Activated CD4-positive, alpha-beta T cell treated with anti-CD3 and anti-CD28 coated beads for 1 hour (primary cell): Measurements from ENCODE around the gene APC2.

ENCODE experiments used
- DNase-seq: peaks from one replicate; pipeline ENCODE4 v3.0.0-alpha.2; 2020

The APC2 gene, protein sequence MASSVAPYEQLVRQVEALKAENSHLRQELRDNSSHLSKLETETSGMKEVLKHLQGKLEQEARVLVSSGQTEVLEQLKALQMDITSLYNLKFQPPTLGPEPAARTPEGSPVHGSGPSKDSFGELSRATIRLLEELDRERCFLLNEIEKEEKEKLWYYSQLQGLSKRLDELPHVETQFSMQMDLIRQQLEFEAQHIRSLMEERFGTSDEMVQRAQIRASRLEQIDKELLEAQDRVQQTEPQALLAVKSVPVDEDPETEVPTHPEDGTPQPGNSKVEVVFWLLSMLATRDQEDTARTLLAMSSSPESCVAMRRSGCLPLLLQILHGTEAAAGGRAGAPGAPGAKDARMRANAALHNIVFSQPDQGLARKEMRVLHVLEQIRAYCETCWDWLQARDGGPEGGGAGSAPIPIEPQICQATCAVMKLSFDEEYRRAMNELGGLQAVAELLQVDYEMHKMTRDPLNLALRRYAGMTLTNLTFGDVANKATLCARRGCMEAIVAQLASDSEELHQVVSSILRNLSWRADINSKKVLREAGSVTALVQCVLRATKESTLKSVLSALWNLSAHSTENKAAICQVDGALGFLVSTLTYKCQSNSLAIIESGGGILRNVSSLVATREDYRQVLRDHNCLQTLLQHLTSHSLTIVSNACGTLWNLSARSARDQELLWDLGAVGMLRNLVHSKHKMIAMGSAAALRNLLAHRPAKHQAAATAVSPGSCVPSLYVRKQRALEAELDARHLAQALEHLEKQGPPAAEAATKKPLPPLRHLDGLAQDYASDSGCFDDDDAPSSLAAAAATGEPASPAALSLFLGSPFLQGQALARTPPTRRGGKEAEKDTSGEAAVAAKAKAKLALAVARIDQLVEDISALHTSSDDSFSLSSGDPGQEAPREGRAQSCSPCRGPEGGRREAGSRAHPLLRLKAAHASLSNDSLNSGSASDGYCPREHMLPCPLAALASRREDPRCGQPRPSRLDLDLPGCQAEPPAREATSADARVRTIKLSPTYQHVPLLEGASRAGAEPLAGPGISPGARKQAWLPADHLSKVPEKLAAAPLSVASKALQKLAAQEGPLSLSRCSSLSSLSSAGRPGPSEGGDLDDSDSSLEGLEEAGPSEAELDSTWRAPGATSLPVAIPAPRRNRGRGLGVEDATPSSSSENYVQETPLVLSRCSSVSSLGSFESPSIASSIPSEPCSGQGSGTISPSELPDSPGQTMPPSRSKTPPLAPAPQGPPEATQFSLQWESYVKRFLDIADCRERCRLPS (N-terminal part only)

DNA sequence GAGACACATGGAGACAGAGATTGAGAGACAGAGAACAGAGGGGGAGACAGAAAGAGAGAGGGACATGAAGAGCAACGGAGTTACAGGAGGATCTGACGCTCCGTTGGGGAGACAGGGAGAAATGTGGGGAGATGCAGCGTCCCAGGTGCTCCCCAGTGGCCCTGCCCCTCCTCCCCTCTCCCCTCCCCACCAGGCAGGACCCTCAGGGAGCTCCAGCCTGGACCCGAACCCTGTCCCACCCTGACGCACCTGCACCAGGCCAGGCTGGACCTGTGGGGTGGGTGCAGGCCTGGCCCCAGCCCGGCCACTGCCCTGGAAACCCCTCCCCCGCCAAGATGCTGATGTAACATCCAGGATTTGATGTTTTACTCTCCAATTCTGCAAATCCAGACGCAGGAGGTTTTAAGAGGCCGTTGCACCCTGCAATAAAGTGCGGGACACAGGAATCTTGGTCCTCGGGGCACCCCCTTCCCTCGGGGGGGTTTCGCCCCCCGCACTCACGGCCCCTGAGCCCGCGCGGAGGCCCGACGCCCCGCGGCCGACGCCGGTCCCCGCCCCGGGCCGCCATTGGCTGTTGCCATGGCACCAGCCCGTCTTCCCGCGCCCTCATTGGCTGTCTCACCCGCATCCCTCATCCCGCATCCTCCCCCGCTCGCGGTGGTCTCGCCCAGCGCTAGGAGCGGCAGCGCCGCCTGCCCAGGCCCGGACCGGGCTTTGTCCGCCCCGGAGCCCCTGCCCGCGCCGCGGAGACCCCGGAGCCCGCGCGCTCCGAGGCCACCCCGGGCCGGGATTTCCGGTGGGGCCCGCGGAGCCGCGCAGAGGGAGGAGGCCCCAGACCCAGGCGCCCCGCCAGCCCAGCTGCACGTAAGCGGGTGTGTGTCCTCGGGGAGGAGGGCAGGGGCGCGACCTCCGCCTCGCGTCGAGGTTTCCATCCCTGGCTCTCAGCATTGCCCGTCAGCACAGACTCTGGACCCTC lies at the start of gene APC2:
APC2 (plus strand) TSS at position 655 of the 976 bp plus-strand sequence. CDS start 2,881 bp downstream, outside the sequence.
- DNase-seq: no peak

DNA sequence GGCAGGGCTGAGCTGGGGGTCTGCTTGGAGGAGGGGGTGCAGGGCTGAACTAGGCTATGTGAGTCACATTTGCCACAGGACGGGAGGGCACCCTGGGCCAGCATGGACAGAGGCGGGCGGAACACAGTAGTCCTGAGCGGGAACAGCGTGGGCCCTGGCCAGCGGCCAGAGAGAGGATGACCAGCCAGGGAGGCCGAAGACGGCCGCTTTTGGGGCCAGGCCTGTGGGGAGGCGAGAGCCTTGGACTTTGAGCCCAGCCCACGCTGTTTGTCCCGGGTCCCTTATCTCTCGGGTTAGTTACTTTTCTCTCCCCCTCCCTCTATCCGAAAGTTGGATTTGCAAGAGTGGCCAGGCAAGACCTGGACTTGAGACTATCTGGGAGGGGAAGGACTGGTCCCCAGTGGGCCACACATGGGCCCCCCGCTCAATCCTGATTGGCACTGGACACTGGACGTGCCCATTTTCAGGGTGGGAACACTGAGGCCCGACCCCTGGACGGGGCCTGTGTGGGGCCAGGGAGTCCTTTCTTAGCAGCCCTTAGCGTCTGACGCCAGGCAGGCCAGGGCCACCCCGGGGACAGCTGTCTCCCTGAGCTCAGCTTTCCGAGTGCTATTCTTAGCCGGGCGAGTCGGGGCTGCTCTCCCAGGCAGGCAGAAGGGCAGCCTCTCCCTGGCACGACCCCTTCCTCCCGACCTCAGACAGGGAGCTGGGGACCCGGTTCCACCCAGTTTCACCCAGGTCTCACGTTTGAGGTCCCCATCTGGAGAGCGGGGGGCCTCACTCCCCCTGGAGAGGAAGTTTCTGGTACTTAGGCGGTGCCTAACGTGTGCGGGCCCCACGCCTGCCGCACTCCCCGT lies 49.4 kb upstream of the APC2 start:
- no peak for DNase-seq

DNA sequence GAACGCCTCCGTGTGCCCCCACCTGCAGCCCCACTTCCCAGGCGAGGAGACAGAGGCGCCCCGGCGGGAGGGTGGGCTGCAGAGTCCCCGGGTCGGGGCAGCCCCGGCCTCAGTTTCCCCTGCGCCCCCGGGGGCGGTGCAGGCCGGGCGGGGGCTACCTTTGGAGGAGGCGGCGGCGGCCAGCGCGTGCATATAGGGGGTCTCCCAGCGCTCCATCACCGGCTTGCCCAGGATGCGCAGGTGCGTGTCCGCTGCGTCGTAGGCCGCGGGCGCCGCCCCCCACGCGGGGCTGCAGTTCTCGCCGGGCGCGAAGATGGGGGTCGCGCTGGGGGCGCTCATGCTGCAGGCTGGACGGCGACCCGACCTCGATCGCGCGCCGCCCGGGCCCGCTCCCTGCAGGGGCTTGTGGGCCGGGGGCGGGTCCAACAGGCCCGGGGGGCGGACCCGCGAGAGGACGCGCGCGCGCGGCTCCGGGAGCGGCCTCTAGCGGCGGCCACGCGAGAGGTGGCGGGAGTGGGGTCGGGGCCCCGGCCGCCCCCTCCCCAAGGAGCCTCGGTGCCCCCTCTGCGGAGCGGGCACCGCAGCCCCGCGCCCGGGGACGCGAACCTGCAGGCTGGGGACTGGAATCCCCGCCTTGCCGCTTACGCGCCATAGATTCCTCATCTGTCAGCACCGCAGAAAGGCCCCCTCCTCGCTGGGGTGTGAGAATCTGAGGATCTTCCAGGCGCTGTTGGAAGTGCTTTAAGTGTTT lies 48.6 kb upstream of the APC2 start, which contains the start of gene GAMT:
GAMT (minus strand) TSS at position 405 of the 751 bp plus-strand sequence; CDS start at position 339, 66 bp downstream.
- peak; percentile 43 for DNase-seq

DNA sequence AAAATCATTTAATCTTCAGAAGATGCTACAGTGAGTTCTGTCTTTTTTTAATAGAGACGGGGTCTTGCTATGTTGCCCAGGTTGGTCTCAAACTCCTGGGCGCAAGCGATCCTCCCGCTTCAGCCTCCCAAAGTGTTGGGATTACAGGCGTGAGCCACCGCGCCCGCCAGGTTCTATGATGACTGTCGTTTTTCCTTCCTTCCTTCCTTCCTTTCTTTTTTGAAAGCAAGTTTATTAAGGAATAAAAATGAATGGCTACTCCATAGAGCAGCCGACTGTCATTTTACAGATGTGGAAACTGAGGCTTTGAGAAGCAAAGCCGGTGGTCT lies 48.1 kb upstream of the APC2 start:
- no peak for DNase-seq

DNA sequence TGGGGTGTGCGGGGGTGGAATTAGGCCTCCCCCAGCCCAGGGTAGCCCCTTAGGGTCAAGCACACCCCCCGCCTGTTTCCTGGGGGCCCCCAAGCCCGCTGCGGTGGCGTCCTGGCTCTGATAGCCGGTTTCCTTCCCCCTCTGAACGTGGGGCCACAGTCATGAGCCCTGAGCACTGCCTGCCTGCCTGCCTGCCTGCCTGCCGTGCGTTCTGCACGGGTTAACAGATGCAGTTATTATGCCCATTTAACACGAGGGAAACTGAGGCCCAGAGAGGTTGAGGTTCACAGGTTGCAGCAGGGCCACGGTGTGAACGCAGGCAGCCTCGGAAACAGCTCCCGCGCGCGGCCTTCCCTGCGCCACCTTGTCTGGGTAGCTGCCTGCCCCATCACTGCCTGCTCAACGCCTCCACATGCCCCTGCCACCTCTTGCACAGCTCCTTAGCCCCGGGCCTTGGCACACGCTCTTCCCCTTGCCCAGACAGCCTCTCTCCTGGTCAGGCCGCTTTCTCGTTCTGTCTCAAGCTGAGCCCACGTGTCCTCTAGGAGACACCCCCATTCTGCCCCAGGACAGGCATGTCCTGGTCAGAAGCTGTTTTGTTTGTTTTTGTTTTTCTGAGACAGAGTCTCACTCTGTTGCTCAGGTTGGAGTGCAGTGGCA lies 47.4 kb upstream of the APC2 start:
- no peak for DNase-seq

DNA sequence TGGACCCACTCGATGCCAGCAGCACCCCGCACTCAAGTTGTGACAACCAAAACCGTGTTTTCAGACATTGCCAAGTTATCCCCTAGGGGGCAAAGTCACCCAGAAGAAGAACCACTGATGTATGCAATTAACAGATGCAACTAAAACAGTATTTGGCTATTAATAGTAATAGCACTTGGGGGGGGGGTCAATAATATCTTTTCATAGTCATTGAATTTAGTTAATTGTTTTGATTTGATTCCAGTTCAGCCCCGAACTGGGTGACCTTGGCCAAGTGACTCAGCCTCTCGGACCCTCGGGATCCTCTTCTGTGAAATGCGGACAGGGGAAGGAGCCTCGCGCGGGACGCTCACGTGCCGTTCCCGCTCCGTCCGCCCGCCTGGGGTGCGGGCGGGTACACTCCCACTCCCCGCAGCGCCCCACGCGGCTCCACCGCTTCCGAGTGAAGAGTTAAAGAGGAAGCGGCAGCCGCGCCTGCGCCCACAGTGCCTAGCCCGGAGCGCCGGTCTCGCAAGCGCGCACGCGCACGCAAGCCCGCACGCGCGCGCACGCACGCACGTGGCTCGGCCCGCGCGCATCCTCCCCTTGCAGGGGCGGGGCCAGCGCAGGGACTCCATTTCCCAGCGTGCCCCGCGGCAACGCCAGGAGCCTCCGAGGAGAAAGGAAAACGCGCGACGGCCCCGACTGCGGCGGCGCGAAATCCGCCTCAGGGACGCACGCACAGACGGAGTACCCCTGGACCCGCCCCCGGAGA lies 43.0 kb upstream of the APC2 start:
- DNase-seq: peak; percentile 100

DNA sequence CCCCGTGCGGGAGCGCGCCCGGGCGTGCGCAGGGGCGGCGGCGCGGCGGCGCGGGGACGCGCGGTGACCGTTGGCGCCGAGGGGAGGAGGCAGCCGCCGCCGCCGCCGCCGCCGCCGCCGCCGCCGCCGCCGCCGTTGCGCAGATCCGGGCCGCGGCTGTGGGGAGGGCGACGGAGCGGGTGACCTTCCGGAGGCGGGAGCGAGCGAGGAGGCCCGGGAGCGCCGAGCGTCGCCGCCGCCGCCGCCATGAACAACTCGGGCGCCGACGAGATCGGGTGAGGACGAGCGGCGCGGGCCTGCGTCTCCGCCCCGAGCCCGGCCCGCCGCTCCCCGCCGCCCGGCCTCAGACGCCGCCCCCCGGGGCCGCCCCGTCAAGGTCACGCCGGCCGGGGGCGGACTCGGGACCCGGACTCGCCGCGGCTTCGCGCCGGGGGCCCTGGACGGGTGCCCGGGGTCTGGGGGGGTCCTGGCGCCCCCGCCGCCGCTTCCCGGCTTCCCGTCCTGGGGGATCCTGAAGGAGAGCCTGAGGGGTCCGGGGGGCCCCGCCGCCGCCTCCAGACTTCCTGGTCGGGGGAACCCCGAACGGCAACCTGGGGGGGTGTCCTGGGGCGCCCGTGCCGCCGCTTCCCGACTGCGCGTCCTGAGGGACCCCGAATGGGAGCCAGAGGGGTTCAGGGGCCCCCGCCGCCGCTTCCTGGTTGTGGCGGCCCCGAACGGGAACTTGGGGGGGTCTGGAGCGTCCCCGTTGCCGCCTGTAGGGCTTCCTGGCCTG lies 42.2 kb upstream of the APC2 start, which contains the start of gene DAZAP1:
DAZAP1 (plus strand) TSS at position 59 of the 772 bp plus-strand sequence; CDS start at position 247, 188 bp downstream.
- peak; percentile 31 for DNase-seq

DNA sequence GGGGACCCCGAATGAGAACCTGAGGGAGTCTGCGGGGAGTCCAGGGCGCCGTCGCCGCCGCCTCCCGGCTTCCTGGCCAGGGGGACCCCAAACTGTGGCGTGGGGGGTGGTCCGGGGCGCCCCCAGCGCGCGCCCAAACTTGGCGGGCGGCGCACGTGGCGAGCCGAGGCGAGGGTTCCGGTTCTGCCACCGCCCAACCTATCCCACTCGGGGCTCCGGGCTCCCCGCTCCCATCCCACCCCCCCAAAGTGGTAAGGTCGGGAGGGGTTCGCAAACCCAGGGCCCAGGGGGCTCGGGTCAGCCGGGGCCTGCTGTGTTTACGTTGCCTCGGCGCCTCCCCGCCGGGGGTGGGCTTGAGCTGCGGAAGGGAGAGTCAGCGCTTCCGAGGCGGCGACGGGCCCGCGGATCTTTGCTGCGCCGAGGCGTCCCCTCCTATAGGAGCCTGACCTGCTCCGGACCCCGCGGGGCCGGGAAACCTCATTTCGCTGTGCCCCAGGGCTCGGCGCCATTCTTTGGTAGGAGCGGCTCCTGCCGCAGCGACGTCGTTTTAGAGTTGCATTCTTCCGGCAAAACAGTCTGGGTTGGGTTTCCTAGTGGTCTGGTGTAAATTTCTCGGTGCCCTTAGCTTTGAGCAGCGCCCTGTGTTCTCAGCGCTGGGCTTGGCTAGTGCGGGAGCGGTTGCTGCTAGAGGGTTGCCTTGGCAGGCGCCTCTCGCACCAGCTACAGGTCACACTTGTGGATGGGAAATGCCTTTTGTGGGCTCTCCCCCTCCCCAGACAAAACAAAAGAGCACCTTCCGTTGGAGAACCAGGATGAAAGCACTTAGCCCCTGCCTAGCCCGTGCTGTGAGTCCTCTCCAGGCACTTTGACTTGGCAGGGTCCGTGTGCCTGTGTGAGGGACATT lies 41.4 kb upstream of the APC2 start:
- peak; percentile 36 for DNase-seq

DNA sequence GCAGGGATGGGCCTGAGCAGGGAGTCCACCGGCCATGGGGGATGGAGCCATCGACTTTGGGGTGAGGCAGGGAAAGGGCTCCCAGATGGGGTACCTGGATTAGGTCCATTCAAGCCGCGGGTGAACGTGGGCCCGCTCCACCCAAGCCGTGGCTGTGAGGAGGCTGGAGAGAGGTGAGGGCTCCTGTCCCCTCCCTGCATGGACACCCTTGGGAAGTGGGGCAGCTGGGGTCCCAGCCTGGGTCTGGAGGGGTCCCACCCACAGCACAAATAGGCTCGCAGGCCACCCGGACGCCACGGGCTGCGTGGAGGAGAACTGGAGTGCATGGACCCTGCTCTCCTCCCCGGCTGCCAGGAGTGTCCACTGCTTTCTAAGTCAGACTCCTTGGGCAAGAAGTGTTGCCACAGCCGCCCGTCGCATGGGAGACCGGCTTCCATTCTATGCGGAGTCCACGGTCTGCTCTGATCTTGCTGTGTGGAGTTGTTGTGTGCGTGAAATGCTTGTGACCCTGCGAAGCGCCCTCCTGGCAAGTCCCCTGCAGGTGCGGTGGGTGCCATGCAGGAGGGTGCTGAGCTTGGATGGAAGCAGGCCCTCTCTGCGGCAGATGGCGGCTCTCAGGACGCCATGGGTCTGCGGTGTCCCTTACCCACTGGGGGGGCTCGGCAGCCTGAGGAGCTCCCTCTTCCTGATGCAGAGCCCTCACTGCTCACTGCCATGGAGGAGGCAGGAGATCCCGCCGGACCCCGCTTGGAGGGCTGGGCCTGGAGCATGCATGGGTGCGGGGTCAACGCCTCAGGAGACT lies 40.5 kb upstream of the APC2 start:
- no peak for DNase-seq

DNA sequence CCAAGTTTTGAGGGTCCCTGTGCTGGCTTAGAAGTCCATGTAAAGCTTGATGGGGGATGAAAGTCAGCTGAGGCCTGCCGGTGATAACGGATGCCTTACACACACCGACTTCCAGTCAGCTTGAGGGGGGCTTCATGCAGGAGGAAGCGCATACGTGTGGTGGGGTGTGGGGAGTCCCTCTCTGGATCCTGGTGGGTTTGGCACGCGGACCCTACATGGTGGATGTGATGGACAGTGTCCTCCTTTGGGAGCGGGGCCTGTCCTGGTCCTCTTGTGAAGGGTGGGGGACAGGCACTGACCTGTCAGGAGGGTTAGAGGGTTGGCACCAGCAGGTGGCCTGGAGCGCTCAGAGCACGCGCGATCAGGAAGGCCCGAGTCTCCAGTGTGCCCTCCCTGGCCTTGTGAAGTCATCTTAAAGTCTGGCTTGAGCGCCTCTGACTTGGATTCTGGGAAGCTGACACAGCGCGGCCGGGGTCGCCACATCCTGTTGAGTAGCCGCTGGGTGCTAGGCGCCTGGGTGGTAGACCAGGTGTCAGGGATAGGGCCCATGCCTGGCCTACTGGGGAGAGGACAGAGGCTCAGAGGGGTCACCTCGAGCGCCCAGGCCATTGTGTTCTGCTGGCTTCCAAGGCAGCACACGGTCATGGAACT lies 39.7 kb upstream of the APC2 start:
- DNase-seq: no peak

DNA sequence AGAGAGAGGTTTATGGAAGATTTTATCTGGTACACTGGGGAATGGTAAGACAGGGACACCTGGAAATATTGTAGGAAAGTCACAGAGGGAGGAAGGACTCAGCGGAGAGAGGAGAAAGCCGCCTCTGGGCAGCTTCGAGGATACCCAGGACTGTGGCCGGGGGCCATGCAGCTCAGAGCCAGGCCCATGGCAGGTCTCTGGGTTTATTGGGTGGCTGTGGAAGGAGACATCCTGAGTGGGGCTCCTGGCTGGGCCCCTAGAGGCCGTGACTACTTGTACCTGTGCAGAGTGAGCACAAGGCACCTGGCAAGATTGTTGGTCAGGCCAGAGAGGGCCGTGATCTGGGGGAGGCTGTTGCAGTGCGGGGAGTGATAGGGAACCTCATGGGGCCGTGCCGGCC lies 39.1 kb upstream of the APC2 start:
- no peak for DNase-seq

DNA sequence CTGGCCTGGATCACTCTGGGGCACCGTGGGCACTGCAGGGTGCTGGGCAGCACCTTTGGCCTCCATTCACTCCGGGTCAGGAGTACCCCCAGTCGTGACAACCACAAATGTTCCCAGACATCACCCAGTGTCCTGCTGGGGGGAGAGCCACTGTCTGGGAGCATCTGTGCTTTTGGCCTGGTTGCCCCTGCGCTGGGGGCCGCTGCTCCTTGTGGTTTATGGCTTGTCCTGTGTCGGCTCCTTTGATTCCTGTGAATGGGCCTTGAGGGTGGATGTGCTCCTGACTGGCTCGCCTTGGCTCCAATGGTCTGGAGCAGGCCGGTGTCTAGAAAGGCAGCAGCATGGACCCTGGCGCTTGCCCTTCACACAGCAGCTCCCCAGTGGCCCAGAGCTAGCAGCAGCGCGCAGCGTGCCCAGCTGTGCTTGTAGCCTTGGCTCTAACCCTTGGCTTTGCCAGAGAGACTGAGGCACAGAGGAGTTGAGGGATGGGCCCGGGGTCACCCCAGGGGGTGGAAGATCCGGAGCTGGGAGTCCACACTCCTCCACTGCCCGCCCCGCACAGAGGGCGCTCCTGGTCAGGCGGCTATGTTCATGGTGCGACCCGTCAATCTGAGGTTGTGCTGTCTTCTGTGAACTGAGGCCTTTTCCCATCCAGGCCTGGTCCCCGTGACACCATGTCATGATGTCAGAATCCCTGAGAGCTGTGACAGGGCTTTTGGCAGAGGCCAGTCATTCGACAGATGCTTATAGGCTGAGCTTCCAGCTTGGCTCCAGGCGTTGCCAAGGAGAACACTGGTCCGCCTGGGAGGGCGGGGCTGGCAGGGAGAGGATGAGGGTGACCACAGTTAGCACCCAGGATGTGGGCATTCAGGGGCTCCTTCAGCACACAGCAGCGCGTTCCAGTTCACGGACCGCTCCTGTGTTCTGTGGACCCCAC lies 38.4 kb upstream of the APC2 start:
- DNase-seq: no peak

DNA sequence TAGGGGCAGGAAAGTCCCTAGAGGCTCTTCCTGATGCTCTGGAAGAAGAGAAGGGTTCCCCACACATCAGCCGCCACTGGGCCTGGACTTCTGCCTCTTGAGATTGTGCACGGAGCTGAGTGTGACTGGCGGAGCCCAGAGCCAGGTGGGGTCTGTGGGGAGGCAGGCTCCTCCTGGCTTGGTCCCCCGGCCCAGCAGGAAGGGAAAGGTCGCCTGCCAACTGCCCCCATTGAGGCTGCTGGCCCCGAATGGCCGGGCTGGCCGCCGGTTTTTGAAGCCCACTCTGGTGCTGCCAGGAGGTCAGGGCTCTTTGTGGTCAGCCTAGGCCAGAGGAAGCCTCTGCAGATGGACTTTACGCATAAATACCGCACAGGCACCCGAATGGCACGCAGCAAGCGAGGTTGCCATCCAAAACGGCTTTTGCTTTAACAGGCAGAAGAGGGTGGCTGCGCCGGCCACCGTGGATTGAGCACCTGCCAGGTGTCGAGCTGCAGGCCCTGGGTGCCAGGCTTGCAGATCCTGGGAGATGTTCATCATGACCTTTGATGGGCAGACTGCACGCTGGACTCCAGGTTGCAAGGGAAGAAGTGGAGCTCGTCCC lies 37.5 kb upstream of the APC2 start:
- no peak for DNase-seq
